NCI-H82 (cell line): ENCODE measurements around the gene MTCL1.

Source experiments
- DNase-seq: peaks from one replicate; lab custom pipeline; 2025; lab: John Stamatoyannopoulos, UW

MTCL1 gene

DNA sequence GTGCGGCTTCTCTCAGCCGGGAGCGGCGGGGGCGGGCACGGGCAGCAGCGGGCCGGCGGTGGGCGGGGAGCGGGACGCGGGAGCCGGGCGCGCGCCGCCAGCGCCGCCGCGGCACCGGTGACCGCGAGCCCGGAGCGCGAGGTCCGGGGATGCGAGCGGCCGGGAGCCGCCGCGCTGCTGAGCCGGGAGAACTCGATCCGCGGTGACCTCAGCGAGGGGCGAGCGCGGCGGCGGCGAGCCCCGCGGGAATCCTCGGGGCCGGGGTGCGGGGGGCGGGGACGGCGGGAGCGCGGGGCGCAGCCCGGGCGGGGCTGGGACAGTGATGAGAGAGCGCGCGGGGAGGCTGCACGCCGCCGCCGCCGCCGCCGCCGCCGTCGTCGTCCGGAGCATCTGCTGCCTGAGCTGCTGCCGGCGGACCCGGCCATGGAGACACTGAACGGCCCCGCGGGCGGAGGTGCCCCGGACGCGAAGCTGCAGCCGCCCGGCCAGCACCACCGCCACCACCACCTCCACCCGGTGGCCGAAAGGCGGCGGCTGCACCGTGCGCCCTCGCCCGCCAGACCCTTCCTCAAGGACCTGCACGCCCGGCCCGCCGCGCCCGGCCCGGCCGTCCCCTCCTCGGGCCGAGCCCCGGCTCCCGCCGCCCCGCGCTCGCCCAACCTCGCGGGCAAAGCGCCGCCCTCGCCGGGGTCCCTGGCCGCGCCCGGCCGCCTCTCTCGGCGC, at the start of gene MTCL1:
TSS of gene MTCL1 (plus strand) at position 319 of the 723 bp plus-strand sequence. CDS start at position 424, 105 bp downstream.
- DNase-seq: peak; percentile 61

DNA sequence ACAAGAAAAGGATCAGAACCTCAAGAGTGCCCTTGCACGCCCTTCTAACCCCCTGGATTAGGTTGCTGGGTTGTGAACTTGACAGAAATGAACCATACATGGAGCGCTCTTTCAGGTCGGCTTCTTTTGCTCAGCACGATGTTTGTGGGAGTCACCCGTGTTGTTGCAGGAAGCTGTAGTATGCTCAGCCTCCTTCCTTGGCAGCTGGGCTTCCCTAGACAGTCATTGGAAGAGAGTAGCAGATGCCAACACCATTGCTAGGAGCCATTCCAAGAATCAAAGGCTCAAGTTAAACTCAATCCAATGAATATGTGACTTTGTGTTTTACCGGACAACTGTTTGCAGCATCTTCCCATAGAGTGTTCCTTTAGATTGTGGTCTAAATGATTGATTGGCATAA, 49.1 kb upstream of the MTCL1 start:
- DNase-seq: no peak

DNA sequence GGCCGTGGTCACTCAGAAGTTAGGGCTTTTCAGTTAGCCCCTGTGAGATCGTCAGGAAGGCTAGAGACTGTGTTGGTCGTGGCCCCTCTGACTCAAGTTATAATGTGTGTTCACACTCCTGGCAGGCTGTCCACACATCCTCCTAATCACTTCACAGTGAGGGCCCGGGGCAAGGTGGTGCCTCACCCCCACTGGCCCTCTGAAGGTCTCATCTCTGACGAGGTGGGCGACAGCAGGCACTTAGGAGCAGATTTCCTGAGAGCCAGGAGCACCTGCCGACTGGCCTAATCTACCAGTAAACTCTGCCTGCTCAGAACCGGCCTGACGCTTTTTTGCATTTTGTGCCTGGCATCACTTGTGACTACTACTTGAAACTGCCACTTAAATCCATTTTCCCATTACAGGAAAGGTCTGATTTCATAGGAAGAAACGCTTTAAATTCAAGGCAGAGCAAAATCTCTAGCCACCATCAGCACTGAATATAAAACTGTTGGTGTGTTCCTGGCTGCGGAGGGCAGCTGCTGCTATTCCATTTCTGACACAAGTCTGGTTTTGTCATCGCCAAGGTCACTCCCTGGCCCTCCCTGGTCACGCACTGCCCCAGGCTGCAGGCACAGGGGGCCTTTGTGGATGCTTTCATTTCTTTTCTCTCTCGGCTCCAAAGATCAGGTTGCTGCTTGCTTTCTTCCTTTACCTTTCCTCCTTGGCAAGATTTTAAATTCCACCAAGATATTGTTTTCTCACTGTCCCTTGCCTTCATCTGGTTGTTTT, 48.1 kb upstream of the MTCL1 start:
- peak; percentile 35 for DNase-seq

DNA sequence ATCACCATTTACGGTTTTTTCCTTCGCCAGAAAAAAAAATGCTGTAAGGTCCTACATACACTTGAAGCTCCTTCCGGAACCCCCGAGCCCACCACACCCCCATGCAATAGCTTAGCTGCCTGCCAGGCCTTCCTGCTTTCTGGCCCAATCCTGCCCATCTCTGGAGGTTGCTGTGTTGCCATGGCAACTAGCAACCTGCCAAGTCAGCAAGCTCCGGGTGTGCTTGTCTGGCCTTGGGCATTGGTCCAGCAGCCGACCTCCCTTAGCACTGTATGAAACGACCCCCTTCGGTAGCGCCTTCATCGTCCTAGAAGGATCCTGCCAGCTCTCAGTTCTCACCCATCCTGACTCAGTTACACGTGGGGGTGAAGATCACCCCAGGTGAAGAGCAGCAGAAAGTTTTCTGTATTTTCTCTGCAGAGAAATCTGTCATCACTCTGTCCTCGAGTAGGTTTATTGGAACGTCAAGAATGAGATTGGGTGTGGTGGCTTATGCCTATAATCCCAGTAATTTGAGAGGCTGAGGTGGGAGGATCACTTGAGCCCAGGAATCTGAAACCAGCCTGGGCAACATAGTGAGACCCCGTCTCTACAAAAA, 47.4 kb upstream of the MTCL1 start:
- DNase-seq: no peak

DNA sequence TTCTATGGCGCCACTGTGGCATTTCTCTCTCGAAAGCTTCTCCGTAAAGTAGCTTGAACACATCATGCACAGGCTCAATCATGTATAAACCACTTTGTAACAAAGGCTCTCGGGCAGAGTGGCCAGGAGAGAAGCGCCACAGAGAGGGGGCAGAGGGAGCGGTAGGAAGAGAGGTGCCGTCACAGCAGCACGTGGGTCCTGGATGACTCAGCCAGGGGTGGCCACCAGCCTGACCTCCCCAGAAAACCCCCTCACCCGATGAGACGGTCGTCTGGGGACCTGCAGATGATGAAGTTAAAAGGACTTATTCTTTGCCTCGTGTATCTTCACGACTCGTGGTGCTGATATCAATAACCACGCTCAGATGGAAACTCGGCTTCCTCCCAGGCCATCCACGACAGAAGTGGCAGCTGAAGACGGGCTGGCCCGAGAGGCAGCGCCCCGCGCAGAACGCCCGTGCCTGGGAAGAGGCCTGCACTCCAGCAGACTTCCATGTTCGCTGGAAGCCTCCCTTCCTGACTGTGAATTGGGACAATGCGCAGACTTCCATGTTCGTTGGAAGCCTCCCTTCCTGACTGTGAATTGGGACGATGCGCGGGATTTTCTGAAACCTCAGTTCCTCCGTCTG, 46.4 kb upstream of the MTCL1 start:
- DNase-seq: no peak

DNA sequence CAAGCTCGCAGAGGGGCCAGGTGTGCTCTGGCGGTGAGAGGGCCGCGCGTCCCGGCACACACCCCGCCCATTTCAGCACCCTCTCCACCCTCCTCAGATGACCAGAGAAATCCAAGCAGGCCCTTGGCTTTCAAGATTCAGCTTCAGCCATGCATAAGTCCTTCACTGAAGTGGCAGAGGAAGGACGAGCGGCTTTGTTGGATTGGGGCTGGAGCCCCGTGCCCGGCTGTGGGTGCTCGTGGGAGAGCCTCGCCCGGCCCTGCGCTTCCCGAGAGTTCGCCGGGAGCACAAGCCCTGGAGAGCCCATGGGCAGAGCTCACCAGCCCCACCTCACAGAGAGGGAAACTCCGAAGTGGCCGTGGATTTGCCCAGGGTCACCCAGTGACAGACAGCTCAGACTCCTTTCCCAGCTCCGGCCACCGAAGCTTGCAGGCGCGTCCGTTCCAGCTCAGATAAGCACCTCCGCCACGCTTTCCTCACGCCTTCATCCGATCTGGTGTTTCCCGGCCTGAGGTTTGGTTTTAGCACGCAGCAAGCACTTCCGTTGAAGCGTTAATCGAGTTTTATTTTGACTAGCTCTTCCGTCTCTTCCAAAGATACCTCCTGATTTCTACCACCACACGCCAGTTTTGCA, 45.6 kb upstream of the MTCL1 start:
- no peak for DNase-seq

DNA sequence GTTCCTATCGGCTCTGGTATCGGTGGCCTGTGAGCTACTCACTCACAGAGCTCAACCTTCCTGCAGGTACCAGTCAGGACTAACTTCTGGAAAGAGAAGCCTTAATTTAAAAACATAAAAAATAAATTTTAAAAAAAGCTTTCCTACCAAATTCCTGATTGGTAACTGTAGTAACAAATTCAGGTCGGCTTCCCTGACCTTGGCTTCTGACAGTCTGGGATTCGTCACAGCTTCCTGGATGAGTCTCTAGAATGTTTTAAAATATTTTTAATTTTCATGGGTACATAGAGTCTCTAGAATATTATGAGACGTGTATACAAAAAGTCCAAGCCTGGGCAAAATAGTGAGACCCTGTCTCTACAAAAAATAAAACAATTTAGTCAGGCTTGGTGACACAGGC, 45.0 kb upstream of the MTCL1 start:
- DNase-seq: no peak

DNA sequence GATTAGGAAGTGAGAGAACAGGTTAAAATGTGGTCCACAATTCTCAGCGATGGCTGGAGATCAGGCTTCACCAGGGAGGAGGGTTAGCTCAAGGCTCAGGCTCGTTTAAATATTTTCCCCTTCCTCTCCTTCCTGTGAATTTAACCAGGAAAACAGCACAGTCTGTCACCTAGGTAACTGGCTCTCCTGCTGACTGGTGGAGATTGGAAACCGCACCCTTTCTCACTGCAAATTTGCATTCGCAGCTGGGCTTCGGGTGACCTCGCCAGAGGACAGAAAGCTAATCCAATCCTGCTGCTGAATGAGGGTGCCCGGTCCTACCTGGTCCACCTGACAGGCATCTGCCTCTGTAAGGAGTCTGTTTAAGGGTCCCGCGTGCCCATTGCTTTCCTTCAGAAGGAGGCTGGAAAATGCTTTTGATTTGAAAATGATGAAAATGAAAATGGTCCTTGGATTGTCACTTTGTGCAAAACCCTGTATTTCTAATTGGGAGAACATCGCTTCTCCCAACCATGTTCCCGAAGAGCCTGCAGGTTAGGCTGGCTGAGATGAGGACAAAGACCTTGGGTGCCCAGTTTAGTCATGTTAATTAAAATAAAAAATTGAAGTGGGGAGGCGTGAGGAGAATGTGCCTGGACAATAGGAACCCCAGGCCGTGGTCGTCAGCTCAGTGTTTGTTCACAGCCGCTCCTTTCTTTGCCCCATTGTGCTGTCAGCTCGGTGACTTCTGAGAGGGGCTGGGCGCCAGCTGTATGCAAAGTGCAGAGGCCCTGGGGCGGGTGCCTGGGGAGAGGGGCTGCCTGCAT, 43.4 kb upstream of the MTCL1 start:
- peak; percentile 34 for DNase-seq

DNA sequence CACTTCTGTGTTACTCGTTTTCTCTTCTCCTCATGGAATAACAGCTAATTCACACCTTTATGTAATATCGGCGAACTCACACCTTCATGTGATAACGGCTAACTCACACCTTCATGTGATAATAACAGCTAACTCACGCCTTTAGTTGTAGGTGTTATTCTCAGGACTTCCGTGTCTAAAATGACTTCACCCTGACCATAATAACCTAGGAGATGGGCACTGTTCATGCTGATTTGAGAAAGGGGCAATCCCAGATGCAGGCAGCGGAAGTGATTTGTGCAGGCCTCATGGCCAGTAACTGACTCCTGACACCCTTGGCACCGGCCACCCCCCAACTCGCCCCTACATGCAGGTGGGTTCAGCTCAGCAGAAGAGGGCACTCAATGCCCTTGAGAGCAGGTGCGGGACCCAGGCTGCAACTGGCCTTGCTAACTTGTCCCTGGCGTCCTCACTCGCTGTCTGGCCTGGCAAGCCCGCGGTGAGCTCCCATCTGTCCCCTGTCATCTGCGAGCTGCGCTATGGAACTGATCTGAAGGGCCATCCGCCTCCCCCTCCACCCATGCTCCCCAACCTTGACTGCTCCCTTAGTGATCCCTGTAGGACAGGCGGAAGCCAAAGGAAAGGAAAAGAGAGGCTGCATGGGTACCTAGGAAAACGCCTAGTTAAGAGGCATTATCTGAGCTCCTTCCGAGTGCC, 42.6 kb upstream of the MTCL1 start:
- no peak for DNase-seq

DNA sequence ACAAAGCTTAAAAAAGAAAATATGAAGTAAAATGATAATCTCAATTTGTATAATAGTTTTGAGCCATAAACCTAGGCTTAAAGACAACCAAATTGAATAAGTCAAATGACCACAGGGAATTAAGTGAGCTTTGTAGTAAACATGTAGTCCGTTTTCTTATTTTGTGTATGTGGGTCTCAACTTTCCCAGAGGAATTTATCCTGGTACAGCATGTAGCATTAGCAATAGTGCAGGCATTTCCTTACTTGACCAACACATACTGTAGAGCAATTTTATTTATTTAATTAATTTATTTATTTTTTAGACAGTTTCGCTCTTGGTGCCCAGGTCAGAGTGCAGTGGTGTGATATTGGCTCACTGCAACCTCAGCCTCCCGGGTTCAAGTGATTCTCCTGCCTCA, 37.5 kb upstream of the MTCL1 start:
- DNase-seq: no peak

DNA sequence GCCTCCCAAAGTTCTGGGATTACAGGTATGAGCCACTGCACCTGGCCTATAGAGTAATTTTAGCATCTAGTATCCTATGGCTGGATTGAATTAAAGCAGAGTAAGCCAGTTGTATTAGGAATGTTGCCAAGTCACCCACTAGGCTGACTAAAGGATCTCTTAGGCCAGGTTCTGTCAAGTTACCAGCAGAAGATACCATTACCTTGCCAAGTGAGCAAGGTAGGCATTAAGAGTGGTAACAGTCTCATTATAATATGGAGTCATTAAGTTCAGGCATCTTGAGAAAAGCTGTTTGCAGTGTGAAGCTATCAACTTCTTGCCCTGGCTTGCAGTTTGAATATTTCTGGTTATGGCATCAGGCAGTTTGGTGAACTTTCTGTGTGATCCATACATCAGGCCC, 37.0 kb upstream of the MTCL1 start:
- DNase-seq: no peak

DNA sequence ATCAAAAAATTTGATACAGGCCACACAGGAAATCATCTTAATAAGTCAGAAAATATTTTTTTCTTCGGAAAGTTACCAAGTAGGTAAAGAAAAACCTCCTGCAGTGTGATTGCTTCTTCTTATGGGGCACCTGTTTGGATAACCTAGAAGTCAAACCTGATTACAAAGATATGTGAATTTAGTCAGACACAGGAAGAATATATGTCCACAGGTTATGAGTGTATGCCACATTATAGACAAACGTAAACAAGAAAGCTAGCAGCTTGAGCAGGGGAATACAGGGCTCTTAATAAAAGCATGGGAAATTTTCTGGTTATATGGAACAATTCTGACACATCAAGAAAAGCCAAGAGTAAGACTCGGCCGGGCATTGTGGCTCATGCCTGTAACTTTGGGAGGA, 35.8 kb upstream of the MTCL1 start:
- DNase-seq: no peak

DNA sequence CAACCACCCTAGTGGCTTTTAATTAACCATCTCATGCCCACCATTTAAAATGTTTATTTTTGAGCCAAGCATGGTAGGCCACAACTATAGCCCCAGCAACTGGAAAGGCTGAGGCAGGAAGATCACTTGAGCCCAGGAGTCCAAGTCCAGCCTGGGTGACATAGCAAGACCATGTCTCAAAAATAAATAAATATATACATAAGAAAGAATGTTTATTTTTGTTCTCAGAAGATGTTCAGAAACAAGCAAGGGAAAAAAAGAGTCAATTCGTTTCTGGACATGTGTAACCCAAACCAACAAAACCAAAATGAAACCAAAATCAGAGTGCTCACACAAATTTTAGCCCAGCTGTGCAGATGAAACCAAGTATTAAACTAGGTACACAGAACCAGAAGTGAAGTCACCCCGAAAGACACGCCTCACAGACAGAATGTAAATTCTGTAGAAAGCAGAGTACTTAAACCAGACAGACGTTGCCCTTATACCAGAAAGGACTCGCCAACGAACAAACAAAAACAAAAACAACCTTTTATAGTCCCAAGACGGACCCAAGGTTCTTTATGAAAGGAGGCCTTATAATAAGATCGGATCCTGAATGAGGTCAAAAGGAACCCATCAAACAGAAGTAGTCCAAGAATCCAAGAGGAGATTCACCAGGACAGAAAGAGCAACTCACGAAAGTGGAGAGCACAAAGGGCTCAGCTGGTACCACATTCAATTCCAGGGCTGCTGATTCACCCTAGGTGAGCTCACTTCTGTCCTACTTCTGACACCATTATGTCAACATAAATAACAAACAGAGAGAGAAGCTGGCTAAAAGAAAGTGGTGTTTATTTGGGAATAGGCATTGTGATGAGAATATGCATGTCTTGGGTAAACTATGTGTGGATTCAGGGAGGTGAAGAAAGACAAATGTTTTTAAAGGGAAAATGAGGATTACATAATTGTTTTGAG, 31.8 kb upstream of the MTCL1 start:
- no peak for DNase-seq

DNA sequence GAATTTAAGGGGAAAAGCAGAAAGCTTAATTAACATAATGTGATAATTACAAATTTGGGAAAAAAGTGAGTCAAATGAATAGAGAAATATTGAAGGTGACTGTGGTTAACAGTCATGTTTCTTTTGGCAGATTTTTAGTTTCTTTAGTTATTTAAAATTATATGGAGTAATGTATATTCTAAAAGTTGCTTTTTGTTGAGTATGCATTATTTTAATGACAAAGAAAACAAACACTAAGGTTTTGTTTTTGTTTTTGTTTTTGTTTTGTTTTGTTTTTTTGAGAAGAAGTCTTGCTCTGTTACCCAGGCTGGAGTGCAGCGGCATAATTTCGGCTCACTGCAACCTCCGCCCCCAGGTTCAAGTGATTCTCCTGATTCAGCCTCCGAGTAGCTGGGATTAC, 30.3 kb upstream of the MTCL1 start:
- no peak for DNase-seq

DNA sequence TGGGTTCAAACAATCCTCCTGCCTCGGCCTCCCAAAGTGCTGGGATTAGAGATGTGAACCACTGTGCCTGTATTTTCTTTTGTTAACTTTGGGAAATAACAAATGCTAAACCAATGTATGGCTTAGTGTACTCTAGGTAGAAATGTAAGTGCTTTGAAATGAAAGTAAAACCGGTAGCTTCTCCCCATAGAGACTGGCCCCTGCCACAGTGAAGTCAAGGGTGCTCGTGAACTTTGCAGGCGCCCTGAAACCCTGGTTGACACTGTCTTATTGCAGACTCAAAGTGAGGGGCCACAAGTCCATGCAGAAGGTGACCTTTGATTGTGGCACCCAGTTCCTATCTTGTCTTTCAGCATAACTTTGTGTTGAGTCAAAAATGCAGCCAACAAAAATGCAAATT, 24.2 kb upstream of the MTCL1 start:
- DNase-seq: no peak

DNA sequence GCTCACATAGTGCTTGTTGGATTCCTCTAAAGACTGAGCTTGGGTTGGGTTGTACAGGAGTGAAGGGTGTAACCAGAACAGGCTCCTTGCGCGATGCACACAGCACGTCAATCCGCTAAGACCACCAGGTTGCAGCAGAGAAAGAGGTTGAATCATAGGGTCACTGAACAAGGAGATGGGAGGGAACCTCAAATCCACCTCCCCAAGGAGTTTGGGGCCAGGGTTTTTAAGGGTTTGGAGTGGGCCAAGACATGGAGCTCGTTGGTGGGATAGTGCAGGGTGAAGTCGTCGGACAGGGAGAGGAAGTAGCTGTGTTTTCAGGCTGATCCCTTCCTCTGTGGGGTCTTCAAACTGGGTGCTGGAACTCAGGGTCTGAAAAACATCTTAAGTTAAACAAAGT, 20.8 kb upstream of the MTCL1 start:
- DNase-seq: no peak

DNA sequence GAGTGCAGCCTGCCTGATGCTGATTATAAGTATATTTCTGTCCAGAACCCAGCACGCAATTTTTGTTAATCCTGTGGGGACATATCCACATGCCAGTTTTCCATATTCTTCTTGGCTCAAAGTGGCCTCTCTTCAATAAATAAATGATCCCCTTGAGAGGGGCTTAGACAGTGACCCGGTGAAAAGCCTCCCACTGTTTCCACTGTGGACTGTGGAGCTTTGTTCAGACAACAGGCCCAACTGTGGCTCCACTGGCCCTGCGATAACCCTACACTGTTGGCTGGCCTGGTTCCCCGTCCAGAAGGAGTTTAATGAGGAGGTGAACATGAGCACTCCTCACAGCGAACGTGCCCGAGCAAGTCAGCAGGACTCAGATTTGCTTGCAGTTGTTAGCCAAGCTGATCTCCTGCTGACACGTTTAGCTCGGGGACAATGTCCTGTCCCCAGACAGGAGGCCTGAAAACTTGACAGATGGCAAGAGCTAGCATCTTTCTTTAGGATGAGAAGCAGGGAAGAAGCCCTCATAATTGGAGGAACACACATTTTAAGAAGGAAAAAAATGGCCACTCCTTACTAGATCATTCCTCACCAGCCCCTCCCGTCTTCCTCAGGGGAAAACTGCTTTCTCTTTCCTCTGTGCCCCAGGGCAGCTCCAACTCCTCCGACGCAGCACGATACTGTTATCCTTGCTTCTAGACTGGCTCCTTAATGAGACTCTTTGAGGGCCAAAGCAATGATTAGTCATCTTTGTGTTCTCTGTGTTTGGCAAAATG, 20.0 kb upstream of the MTCL1 start:
- DNase-seq: peak; percentile 25

DNA sequence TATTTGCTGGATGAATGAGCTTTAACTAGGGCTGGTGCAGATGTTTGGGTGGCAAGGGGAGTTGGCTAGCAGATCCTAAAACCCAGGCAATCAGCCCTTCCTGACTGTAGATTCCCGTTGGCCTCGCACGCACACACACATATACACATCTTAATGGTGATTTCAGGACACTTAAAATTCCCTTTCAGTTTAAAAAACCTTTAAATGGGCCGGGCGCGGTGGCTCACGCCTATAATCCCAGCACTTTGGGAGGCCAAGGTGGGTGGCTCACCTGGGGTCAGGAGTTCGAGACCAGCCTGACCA, 19.5 kb upstream of the MTCL1 start:
- no peak for DNase-seq

DNA sequence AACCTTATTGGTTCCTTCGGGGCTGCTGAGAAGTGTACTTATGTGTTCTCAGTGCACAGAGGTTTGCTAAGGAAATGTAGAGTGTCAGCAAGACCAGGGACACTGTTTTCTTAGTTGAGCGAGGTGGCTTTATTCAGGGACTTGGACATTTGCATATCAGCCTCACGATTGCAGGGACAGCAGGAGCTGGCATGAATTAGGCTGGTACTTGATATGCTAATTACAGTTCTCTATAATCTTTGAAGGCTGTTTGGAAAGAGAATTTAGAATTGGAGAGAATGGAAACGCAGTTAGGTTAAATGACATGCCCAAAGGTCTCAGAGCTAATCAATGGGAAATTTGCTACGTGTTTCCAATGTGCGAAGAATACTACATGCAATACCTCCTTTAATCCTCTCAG, 18.7 kb upstream of the MTCL1 start:
- DNase-seq: no peak
